Endothelial cell of umbilical vein (primary cell): ENCODE data around the gene HEATR1. TPM values are rescaled to one million over a fixed set of nuclear protein-coding genes. Genes with fewer than 3 reads are reported as not detected.

ENCODE experiments used
- BruUV-seq: library from RNA; stranded (reverse); fragments of 400-500 nt; replicated peaks from 2 replicates; lab custom pipeline; 2021; lab: Mats Ljungman, UMichigan
- CTCF ChIA-PET: fragments of 300-600, 350-600 bp; sonication (Branson Sonifier 250); formaldehyde crosslinking; loops from one replicate; lab custom pipeline; 2021; ENCODE audit warnings: antibody characterized with exemption, inconsistent platforms; lab: Charles Lee
- POLR2A ChIA-PET: fragments of 300-600, 350-600 bp; sonication (Branson Sonifier 250); formaldehyde crosslinking; loops from one replicate; lab custom pipeline; 2021; ENCODE audit warnings: antibody characterized with exemption, inconsistent platforms; lab: Charles Lee
- DNase-seq: peaks from one replicate; pipeline ENCODE4 v3.0.0-alpha.2; 2011; ENCODE audit warnings: low read depth, low spot score
- FAIRE-seq: peaks from 2 replicates; lab custom pipeline; 2011; peaks lifted over from hg19 to GRCh38; lab: Jason Lieb, UNC
- H2AFZ ChIP-seq: 2 replicates; pipeline ENCODE4 v1.6.0; 2012; ENCODE audit warnings: low read depth, low read length, control low read depth, inconsistent platforms
- H3K27ac ChIP-seq: 2 replicates; pipeline ENCODE4 v1.5.1; 2011; ENCODE audit warnings: low read depth, mild to moderate bottlenecking, control low read depth, low read length, moderate library complexity; ENCODE audit not compliant: insufficient read depth
- H3K27me3 ChIP-seq, 2 experiments: 2 replicates each; pipeline versions ENCODE4 v1.6.0 to v1.6.1; 2011; ENCODE audit warnings: low read length in 2 of 2, mixed read lengths in 1 of 2; ENCODE audit not compliant: control insufficient read depth in 2 of 2, insufficient read depth in 2 of 2
- H3K36me3 ChIP-seq, 2 experiments: 2 replicates in 1 of 2; 3 replicates in 1 of 2; pipeline ENCODE4 v1.5.1; 2011; ENCODE audit warnings: low read length in 2 of 2, mild to moderate bottlenecking in 1 of 2, moderate library complexity in 1 of 2; ENCODE audit not compliant: control insufficient read depth in 2 of 2, insufficient read depth in 2 of 2; ENCODE audit errors: extremely low read depth in 1 of 2
- H3K4me1 ChIP-seq: 3 replicates; pipeline ENCODE4 v1.5.1; 2011; ENCODE audit warnings: mild to moderate bottlenecking, low read length; ENCODE audit not compliant: control insufficient read depth, insufficient read depth; ENCODE audit errors: extremely low read depth
- H3K4me2 ChIP-seq: 2 replicates; pipeline ENCODE4 v1.6.1; 2011; ENCODE audit warnings: low read length, control low read depth, mixed read lengths; ENCODE audit not compliant: insufficient read depth
- H3K4me3 ChIP-seq, 3 experiments: fragments of 200-600 bp in 1 of 3; sonication (generic), shearing (Covaris generic) in 1 of 3; replicated peaks in 1 of 3; 2 replicates each; pipeline ENCODE4 v1.5.1; 2011 to 2016; ENCODE audit warnings: control low read depth in 3 of 3, low read length in 3 of 3, mild to moderate bottlenecking in 2 of 3, inconsistent platforms in 1 of 3, low read depth in 1 of 3, moderate library complexity in 1 of 3; ENCODE audit not compliant: insufficient read depth in 1 of 3
- H3K79me2 ChIP-seq: 2 replicates; pipeline ENCODE4 v1.6.0; 2012; ENCODE audit warnings: low read length, inconsistent platforms; ENCODE audit not compliant: control insufficient read depth, insufficient read depth
- H3K9ac ChIP-seq: replicated peaks from 2 replicates; pipeline ENCODE3; 2011; ENCODE audit warnings: low read length, control low read depth; ENCODE audit not compliant: insufficient read depth; ENCODE audit errors: extremely low read depth
- H3K9me1 ChIP-seq: replicated peaks from 3 replicates; pipeline ENCODE4 v1.6.0; 2011; ENCODE audit warnings: mild to moderate bottlenecking, low read length; ENCODE audit not compliant: control insufficient read depth, insufficient read depth; ENCODE audit errors: extremely low read depth
- H3K9me3 ChIP-seq: replicated peaks from 2 replicates; pipeline ENCODE4 v1.5.1; 2012; ENCODE audit warnings: low read length, inconsistent platforms; ENCODE audit not compliant: control insufficient read depth, insufficient read depth
- H4K20me1 ChIP-seq: replicated peaks from 2 replicates; pipeline ENCODE3; 2011; ENCODE audit warnings: mild to moderate bottlenecking, low read length; ENCODE audit not compliant: control insufficient read depth, insufficient read depth; ENCODE audit errors: extremely low read depth
- CTCF ChIP-seq, 2 donors: IDR thresholded peaks; 1 replicate in 1 of 2; 2 replicates in 1 of 2; pipeline ENCODE4 v1.5.1; 2011; ENCODE audit warnings: low read length in 2 of 2, mild to moderate bottlenecking in 2 of 2, moderate library complexity in 2 of 2, control low read depth in 1 of 2, inconsistent platforms in 1 of 2, low read depth in 1 of 2; ENCODE audit not compliant: insufficient read depth in 1 of 2; ENCODE audit errors: extremely low read depth in 1 of 2
- EZH2 ChIP-seq: IDR thresholded peaks from 2 replicates; pipeline ENCODE4 v1.6.1; 2012; ENCODE audit warnings: borderline replicate concordance, low read depth, mild to moderate bottlenecking, moderate library complexity, low read length, inconsistent platforms; ENCODE audit not compliant: severe bottlenecking
- FOS ChIP-seq: IDR thresholded peaks from 2 replicates; pipeline ENCODE4 v1.6.1; 2011; ENCODE audit warnings: mild to moderate bottlenecking, low read length, moderate library complexity, borderline replicate concordance; ENCODE audit not compliant: insufficient read depth
- GATA2 ChIP-seq: IDR thresholded peaks from 2 replicates; pipeline ENCODE4 v1.7.0; 2011; ENCODE audit warnings: low read depth, mild to moderate bottlenecking, moderate library complexity, mixed read lengths, low read length; ENCODE audit not compliant: insufficient read length, insufficient read depth
- JUN ChIP-seq: IDR thresholded peaks from 2 replicates; pipeline ENCODE4 v1.6.1; 2011; ENCODE audit warnings: borderline replicate concordance, low read depth; ENCODE audit not compliant: insufficient read length, insufficient read depth
- MAX ChIP-seq: IDR thresholded peaks from 2 replicates; pipeline ENCODE4 v1.6.1; 2011; ENCODE audit not compliant: insufficient read depth, insufficient read length
- MYC ChIP-seq: IDR thresholded peaks from one replicate; pipeline ENCODE4 v1.6.1; 2011; ENCODE audit warnings: mild to moderate bottlenecking, low read depth, low read length
- POLR2A ChIP-seq: IDR thresholded peaks from 2 replicates; pipeline ENCODE4 v1.6.1; 2012; ENCODE audit warnings: low read depth, mild to moderate bottlenecking, control low read depth, low read length
- POLR2AphosphoS5 ChIP-seq: IDR thresholded peaks from 2 replicates; pipeline ENCODE4 v1.6.1; 2012; ENCODE audit warnings: low read depth, mild to moderate bottlenecking, control low read depth, low read length, moderate library complexity; ENCODE audit not compliant: insufficient read depth
- dilution Hi-C: fragments of 300-500 bp; cut with MboI; formaldehyde crosslinking; loops from one replicate; pipeline ENCODE4 v1.15.0; 2019; ENCODE audit warnings: low sequenced_read_pairs; ENCODE audit not compliant: extremely low pct_ligation_motif_present
- intact Hi-C: fragments of 100-400 bp; cut with micrococcal nuclease; formaldehyde crosslinking; loops from one replicate; pipeline ENCODE4 v1.10.0; 2022
- polyA plus RNA-seq, 4 experiments: library from polyadenylated mRNA; depleted of rRNA in 3 of 4; stranded (reverse) in 3 of 4; unstranded in 1 of 4; fragments of >200 nt; gene quantifications; 2 replicates each; pipeline versions ENCODE4 v1.2.1 to v1.2.3, GENCODE V29; 2011 to 2012; ENCODE audit warnings: missing spikeins in 1 of 4
- total RNA-seq: library from RNA; stranded (reverse); gene quantifications from 2 replicates; pipeline ENCODE4 v1.2.3, GENCODE V29; 2021

The HEATR1 gene
- total and polyA plus RNA-seq, 2 donors (not counting 3 experiments of a cell fraction or from before 2014, with no cell fraction given) = 8.4 to 62.0 TPM

GRCh38 chr1:236550961-236551851, 53.1 kb downstream of the HEATR1 start:
- intact Hi-C loops (no loop called here), dilution Hi-C loops (no loop called here)
- POLR2A ChIA-PET = no interaction called here
- TF ChIP-seq GATA2 = no peak
- Histone ChIP-seq H3K9me1 (no peaks in the 10 kb centered on the region), H3K4me2 (no peak overlapping the region), H2AFZ (no peak overlapping the region), H3K27ac (no peak overlapping the region), H4K20me1 (no peaks in the 10 kb centered on the region), H3K36me3 (peaks cover 45 to 49% of the 10 kb centered on the region in 2 experiments), H3K4me3 (no peak overlapping the region), H3K9me3 (no peaks in the 10 kb centered on the region), H3K79me2 (no peaks in the 10 kb centered on the region), H3K9ac (no peak overlapping the region), H3K27me3 (no peaks in the 10 kb centered on the region), H3K4me1 (no peaks in the 10 kb centered on the region)
- FAIRE-seq = no peak
- CTCF ChIA-PET = interaction anchor here (1.1 kb wide), 1 partner anchor 37 kb away, joined by 3 read pairs; no protein-coding TSS in a partner anchor
- BruUV-seq = no TSS peak
- no peak for DNase-seq

GRCh38 chr1:236548452-236548851, 55.9 kb downstream of the HEATR1 start:
- H3K9me3 ChIP-seq = no peaks in the 10 kb centered on the region
- H3K9ac ChIP-seq = no peak overlapping the region
- H3K4me3 ChIP-seq = no peak overlapping the region
- no peak for FAIRE-seq
- no peak for DNase-seq
- CTCF ChIA-PET = interaction anchor here (0.7 kb wide), 1 partner anchor 17 kb away, joined by 4 read pairs; no protein-coding TSS in a partner anchor
- H3K79me2 ChIP-seq = no peaks in the 10 kb centered on the region
- BruUV-seq = no TSS peak
- no peak overlapping the region for H3K27ac ChIP-seq
- no peaks in the 10 kb centered on the region for H3K9me1 ChIP-seq
- intact Hi-C loops (loop anchor here (5.0 kb wide), 1 partner anchor 34 kb away; no protein-coding TSS in a partner anchor), dilution Hi-C loops (no loop called here)
- H3K27me3 ChIP-seq = no peaks in the 10 kb centered on the region
- no peak overlapping the region for H3K4me2 ChIP-seq
- TF ChIP-seq POLR2A = no peak
- TF ChIP-seq POLR2AphosphoS5 = no peak
- no peak for TF ChIP-seq MAX
- no peak for TF ChIP-seq CTCF (IDR thresholded peaks at IDR 0.05; ENCODE audit: extremely low read depth in 1 of 2, insufficient read depth in 1 of 2, low read depth in 1 of 2, low read length in 2 of 2)
- no peak for TF ChIP-seq FOS
- no peak for TF ChIP-seq GATA2
- TF ChIP-seq EZH2 = no peak
- TF ChIP-seq JUN = no peak
- no peak for TF ChIP-seq MYC
- H3K4me1 ChIP-seq = no peaks in the 10 kb centered on the region
- POLR2A ChIA-PET = interaction anchor here (0.5 kb wide), 1 partner anchor 88 kb away, joined by 3 read pairs; no protein-coding TSS in a partner anchor
- no peaks in the 10 kb centered on the region for H4K20me1 ChIP-seq
- H2AFZ ChIP-seq = no peak overlapping the region
- peaks cover 32 to 54% of the 10 kb centered on the region in 2 experiments for H3K36me3 ChIP-seq
